ENCODE measurements around the gene EPHA7.

- no peak for TF ChIP-seq POLR2A (IDR thresholded peaks at IDR 0.05)
- TF ChIP-seq, protein P1, sequence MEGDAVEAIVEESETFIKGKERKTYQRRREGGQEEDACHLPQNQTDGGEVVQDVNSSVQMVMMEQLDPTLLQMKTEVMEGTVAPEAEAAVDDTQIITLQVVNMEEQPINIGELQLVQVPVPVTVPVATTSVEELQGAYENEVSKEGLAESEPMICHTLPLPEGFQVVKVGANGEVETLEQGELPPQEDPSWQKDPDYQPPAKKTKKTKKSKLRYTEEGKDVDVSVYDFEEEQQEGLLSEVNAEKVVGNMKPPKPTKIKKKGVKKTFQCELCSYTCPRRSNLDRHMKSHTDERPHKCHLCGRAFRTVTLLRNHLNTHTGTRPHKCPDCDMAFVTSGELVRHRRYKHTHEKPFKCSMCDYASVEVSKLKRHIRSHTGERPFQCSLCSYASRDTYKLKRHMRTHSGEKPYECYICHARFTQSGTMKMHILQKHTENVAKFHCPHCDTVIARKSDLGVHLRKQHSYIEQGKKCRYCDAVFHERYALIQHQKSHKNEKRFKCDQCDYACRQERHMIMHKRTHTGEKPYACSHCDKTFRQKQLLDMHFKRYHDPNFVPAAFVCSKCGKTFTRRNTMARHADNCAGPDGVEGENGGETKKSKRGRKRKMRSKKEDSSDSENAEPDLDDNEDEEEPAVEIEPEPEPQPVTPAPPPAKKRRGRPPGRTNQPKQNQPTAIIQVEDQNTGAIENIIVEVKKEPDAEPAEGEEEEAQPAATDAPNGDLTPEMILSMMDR (IDR thresholded peaks at IDR 0.05) = no peak
Measured at GRCh38 chr6:93319304-93319703, 100.1 kb downstream of the EPHA7 start.
